T-helper 1 cell treated with Interleukin-12 subunit alpha and Interleukin-12 subunit beta and Interleukin-4 antibody, amounts not matched to agents 30 μg/mL and 1 μg/mL, for 36 hours (primary cell): ENCODE results near the gene DOCK4.

ENCODE experiments used
- H3K27ac Mint-ChIP-seq: one replicate; pipeline ENCODE4 v1.8.0; 2021; ENCODE audit warnings: mild to moderate bottlenecking, mixed read lengths
- H3K27me3 Mint-ChIP-seq: one replicate; pipeline ENCODE4 v1.8.0; 2021; ENCODE audit warnings: low read depth, mixed read lengths
- H3K36me3 Mint-ChIP-seq: one replicate; pipeline ENCODE4 v1.8.0; 2021; ENCODE audit warnings: low read depth, mixed read lengths
- H3K4me1 Mint-ChIP-seq: one replicate; pipeline ENCODE4 v1.8.0; 2021; ENCODE audit warnings: low read depth, mixed read lengths
- H3K4me3 Mint-ChIP-seq: one replicate; pipeline ENCODE4 v1.8.0; 2021; ENCODE audit warnings: mild to moderate bottlenecking, moderate library complexity, mixed read lengths
- H3K9me3 Mint-ChIP-seq: one replicate; pipeline ENCODE4 v1.8.0; 2021; ENCODE audit warnings: mixed read lengths

The DOCK4 gene

DNA sequence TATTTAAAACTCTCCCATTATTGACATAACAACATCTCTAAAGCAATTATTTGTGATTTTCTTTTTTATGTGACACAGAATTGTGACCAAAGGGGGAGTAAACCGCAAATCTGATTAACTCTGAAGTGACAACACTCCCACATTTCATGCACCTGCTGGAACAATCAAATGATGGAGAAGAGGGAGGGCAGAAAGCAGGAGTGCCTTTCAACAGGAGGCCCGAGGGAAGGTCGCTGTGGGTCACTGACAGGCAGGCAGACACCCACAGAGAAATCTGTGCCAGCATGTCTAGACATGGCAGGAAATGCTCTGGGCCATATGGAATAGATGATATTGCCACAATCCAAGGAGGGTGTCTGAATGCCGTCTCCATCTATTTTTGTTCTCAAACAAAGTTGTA is 247.3 kb downstream of the DOCK4 start:
- Mint-ChIP-seq H3K27me3 (no peaks in the 10 kb centered on the region), H3K4me3 (no peak overlapping the region), H3K36me3 (no peaks in the 10 kb centered on the region), H3K4me1 (no peaks in the 10 kb centered on the region), H3K9me3 (no peaks in the 10 kb centered on the region), H3K27ac (no peak overlapping the region)

DNA sequence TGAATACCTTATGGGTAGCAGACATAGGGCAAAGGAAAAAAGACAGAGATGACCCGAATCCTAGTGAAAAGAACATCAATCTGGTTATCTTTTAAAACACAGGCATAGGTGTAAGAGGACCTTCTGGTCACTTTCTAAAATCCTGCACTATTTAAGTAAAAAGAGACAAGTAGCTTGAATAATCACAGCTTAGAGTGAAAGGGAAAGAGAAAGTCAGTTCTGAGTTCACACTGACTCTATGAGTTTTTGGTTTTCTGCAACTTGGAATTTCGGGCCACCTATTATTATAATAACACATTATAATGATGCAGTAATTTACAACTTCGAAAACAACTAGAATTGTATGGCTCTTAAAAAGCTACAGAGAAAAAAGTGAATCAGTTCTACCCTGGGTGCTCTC is 247.8 kb downstream of the DOCK4 start:
- H3K27ac Mint-ChIP-seq: no peak overlapping the region
- H3K4me3 Mint-ChIP-seq: no peak overlapping the region
- H3K36me3 Mint-ChIP-seq: no peaks in the 10 kb centered on the region
- no peaks in the 10 kb centered on the region for H3K9me3 Mint-ChIP-seq
- no peaks in the 10 kb centered on the region for H3K4me1 Mint-ChIP-seq
- H3K27me3 Mint-ChIP-seq: no peaks in the 10 kb centered on the region

DNA sequence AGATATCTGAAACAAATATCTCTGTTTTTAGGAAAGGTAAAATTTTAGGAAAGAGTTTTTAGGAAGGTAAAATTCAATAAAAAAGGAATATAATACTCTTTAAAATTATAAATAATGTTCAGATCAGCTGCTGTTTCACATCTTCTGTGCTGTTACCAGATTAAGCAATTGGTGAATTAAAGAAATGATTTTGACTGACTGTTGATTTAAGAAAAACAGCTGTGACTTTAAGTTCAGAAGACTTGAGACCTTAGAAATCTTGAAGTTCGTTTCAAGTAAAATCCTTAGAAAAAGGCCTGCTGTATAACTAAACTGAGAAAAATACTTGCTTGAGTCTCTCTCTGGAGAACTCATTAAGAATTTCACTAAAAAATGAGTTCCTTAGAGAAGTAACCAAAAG is 250.6 kb downstream of the DOCK4 start:
- Mint-ChIP-seq H3K36me3 (no peaks in the 10 kb centered on the region), H3K4me1 (no peaks in the 10 kb centered on the region), H3K27ac (no peak overlapping the region), H3K9me3 (no peaks in the 10 kb centered on the region), H3K27me3 (no peaks in the 10 kb centered on the region), H3K4me3 (no peak overlapping the region)

DNA sequence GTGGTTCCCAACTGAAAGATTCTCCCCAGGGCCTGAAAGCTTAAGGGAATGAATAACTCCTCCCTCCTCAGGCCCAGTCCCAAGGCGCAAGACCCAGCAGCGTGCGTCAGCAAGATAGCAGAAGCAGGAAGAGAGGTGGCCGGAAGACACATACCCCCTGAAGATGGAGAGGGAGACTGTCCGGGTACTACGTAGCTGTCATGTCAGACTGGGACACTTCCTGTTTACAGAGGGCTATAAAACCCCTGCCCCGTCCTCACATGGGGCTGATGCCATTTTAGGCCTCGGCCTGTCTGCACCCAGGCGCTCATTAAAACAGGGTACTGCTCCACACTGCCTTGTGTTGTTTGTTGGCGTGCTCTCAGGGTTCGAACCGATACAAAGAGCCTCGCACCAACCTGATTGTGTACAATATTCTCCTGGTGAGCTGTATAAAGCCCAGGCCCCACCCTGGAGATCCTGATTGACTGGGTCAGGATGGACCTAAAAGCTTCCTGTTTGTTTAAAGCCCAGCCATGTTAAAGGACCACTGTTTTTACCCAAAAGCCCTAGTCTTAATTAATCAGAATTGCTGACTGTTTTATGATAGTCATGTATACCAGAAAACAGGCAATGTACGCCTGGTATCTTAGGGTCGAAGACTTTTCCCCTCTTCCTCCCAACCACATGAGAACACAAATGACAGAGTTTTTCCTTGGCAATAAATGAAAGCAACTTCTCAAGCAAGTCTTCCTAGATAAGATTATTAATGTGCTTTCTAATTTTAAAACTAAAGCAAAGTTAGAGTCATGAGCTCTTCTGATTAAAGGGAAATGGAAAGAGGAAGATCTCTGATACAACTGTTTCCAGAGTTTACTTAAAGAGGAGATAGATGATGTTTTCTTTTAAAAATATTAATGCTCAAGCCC is 251.5 kb downstream of the DOCK4 start:
- H3K27ac Mint-ChIP-seq: no peak overlapping the region
- H3K4me1 Mint-ChIP-seq: no peaks in the 10 kb centered on the region
- no peaks in the 10 kb centered on the region for H3K9me3 Mint-ChIP-seq
- no peak overlapping the region for H3K4me3 Mint-ChIP-seq
- H3K27me3 Mint-ChIP-seq: no peaks in the 10 kb centered on the region
- H3K36me3 Mint-ChIP-seq: no peaks in the 10 kb centered on the region

DNA sequence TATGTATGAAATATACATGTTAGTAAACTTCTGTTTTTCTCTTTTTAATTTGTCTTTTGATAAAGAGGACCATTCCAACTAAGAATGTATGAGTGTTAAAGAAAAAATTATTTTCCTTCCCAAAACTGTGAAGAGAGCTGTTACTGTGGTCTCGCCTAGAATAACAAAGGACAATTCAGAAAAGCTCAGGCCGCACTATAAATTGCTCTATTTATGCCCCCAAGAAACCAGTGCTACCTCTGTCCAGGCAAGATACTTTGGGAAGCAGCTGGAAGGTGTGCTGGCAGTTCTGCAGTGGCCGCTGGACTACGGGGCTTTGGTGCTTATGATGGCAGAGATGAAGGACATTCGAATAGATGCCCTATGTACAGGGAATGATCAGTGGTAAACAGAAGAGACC is 252.1 kb downstream of the DOCK4 start:
- Mint-ChIP-seq H3K27ac (no peak overlapping the region), H3K9me3 (no peaks in the 10 kb centered on the region), H3K36me3 (no peaks in the 10 kb centered on the region), H3K27me3 (no peaks in the 10 kb centered on the region), H3K4me3 (no peak overlapping the region), H3K4me1 (no peaks in the 10 kb centered on the region)

DNA sequence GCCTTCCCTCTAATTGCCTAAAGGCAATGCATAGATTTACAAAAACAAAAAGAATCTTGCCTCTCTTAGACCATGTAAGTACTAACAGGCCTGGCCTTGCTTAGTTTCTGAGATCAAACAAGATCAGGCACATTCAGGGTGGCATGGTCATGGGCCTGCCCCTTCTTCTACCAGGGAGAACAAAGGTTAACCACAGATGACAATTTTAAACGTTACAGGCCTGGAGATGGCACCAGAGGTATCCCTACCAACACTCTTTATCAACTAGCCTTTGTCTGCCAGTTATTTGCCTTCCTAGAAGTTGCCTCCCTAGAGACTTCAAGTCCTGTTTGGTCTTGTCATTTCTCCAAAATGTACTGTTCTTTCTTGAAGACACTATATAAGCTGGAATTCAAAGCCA is 252.6 kb downstream of the DOCK4 start:
- no peak overlapping the region for H3K4me3 Mint-ChIP-seq
- H3K9me3 Mint-ChIP-seq: no peaks in the 10 kb centered on the region
- H3K4me1 Mint-ChIP-seq: no peaks in the 10 kb centered on the region
- H3K27me3 Mint-ChIP-seq: no peaks in the 10 kb centered on the region
- H3K27ac Mint-ChIP-seq: no peak overlapping the region
- no peaks in the 10 kb centered on the region for H3K36me3 Mint-ChIP-seq

DNA sequence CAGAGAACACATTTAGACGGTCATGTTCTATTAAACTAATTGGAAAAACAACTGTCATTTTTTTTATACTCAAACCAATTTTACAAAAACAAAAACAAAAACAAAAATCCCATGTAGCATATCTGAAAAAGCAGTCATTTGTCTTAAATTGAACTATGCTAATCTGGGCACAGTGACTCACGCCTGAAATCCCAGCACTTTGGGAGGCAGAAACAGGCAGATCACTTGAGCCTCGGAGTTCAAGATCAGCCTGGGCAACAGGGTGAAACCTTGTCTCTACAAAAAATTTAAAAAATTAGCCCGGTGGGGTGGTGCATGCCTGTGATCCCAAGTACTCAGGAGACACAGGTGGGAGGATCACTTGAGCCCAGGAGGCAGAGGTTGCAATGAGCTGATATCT is 253.4 kb downstream of the DOCK4 start:
- Mint-ChIP-seq H3K27ac (no peak overlapping the region), H3K27me3 (no peaks in the 10 kb centered on the region), H3K4me1 (no peaks in the 10 kb centered on the region), H3K4me3 (no peak overlapping the region), H3K9me3 (no peaks in the 10 kb centered on the region), H3K36me3 (no peaks in the 10 kb centered on the region)

DNA sequence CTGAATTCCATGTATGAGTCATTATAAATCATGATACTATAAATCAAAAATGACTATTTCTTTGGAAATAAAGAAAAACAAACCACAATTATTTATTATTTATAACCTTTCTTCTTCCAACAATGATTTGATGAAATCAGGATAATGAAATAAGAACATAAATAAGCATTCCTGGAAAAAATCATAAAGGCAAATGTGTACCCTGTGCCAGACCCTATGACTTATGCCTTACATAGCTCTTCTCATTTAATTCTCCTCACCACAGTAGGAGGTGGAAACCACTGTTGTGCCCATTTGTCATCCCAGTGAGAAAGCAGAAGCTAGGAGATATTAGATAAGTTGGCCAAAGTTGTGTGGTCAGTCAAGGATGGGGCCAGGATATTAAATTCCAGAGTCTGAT is 255.1 kb downstream of the DOCK4 start:
- H3K27me3 Mint-ChIP-seq: no peaks in the 10 kb centered on the region
- H3K4me1 Mint-ChIP-seq: no peaks in the 10 kb centered on the region
- no peaks in the 10 kb centered on the region for H3K36me3 Mint-ChIP-seq
- no peak overlapping the region for H3K27ac Mint-ChIP-seq
- H3K4me3 Mint-ChIP-seq: no peak overlapping the region
- no peaks in the 10 kb centered on the region for H3K9me3 Mint-ChIP-seq

DNA sequence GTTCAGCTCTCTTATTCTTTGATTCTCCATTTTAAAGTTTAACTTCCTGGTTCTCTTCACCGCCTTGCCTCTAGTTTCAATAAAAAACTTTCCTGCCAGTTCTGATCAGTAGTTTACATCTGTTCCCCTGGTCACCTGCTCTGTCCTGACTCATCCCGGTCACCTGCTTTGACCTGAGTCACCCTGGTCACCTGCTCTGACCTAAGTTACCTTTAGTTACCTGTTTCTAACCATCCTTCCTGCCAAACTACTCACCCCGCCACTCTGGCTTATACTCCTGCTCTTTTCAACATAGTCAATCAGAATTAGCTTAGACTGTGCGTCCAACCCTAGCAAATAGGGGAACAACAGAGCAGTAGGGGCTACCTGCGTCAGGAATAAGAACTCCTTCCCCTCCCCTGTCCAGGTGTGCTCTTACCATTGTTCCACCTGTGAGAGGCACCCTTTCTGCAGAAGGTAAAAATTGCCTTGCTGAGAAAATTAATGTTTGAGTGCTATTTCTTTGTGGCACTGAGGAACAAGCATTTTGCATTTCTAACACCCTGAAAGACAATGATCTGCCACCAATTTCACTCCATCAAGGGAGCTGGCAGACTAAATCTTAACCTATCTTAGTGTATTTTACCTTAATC is 263.6 kb downstream of the DOCK4 start:
- Mint-ChIP-seq H3K27ac (no peak overlapping the region), H3K27me3 (no peaks in the 10 kb centered on the region), H3K4me1 (no peaks in the 10 kb centered on the region), H3K4me3 (no peak overlapping the region), H3K9me3 (peaks cover 30% of the 10 kb centered on the region), H3K36me3 (no peaks in the 10 kb centered on the region)

DNA sequence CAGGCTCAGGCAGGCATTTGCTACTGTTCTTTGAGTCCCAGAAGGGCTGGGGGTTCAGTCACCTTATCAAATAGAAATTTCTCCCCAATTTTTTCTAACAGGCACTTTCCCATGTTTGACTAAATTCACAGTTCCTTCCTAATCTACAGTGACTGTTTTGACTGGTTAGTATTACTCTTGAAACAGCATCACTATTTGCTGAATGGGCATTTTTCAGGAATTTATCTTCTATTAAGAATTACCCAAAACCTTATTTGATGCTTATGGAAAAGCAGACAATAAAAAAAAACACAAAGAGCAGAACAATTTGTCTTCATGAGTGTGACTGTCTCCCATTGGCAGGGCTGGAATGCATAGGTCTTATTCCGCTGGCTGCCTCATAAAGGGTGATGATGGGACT is 269.0 kb downstream of the DOCK4 start:
- no peaks in the 10 kb centered on the region for H3K27me3 Mint-ChIP-seq
- H3K27ac Mint-ChIP-seq: no peak overlapping the region
- peaks cover 16% of the 10 kb centered on the region for H3K9me3 Mint-ChIP-seq
- no peak overlapping the region for H3K4me3 Mint-ChIP-seq
- H3K4me1 Mint-ChIP-seq: no peaks in the 10 kb centered on the region
- H3K36me3 Mint-ChIP-seq: no peaks in the 10 kb centered on the region

DNA sequence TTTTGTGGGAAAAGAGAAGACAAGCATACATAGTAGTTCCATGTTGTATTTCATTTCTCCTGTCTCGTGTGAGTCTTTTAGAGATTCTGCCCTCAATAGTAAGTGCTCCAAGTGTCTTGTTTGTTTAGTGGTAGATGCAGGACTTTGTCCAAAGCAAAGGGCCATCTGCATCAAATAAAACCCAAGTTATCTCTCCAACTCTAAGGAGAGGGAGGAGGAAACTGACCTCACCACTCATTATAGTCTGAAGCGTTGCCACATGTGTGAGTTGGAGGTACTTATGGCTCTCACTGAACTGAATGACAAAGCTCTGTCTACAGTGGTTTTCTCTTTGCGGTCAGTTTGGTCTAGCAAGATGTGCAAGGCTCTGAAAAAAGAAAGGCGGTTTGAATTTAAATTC is 272.6 kb downstream of the DOCK4 start:
- Mint-ChIP-seq H3K36me3 (no peaks in the 10 kb centered on the region), H3K27ac (no peak overlapping the region), H3K9me3 (peaks cover 5% of the 10 kb centered on the region), H3K27me3 (no peaks in the 10 kb centered on the region), H3K4me3 (no peak overlapping the region), H3K4me1 (no peaks in the 10 kb centered on the region)

DNA sequence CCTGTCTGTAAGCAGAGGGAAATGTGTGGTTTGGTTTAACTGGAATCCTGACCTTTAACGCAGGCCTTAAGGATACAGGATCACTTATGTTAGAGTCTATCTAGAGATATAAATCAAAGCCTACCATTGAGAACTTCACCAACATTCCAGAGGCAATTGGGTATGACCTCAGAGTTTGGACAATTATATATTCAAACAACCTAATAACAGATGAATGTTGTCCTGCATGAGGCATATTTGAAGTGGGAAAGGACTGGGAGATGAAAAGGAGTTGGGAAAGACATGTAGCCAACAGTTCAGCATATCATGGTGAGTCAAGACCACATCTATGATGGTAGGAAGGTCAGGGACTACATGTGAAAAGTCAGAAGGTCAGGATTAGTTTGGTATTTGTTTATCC is 274.2 kb downstream of the DOCK4 start:
- Mint-ChIP-seq H3K27ac (no peak overlapping the region), H3K36me3 (no peaks in the 10 kb centered on the region), H3K4me1 (no peaks in the 10 kb centered on the region), H3K9me3 (no peaks in the 10 kb centered on the region), H3K27me3 (no peaks in the 10 kb centered on the region), H3K4me3 (no peak overlapping the region)

DNA sequence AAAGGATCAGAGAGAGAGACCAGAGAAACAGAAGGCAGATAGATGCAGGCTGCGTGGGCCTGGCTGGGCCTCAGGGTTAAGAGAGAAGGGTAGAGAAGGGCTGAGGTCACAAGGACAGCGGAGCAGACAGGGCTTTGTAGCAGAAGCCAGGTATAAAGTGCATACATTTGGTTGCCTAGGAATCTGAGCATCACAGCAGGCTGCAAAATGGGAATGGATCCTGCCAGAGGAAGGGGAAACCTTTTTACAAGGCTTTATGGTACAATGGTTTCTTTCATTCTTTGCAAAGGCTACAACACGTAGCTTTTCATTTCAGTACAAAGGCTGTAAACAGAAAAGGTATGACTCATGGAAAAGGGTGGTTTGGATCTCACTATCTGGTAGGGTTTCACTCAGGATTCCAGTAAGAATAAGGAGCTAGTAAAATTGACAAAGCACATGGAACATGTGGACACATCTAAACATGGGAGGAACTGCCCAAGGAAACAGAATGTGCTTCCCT is 275.1 kb downstream of the DOCK4 start:
- no peaks in the 10 kb centered on the region for H3K4me1 Mint-ChIP-seq
- H3K27ac Mint-ChIP-seq: no peak overlapping the region
- H3K9me3 Mint-ChIP-seq: no peaks in the 10 kb centered on the region
- no peaks in the 10 kb centered on the region for H3K27me3 Mint-ChIP-seq
- H3K36me3 Mint-ChIP-seq: no peaks in the 10 kb centered on the region
- H3K4me3 Mint-ChIP-seq: no peak overlapping the region

DNA sequence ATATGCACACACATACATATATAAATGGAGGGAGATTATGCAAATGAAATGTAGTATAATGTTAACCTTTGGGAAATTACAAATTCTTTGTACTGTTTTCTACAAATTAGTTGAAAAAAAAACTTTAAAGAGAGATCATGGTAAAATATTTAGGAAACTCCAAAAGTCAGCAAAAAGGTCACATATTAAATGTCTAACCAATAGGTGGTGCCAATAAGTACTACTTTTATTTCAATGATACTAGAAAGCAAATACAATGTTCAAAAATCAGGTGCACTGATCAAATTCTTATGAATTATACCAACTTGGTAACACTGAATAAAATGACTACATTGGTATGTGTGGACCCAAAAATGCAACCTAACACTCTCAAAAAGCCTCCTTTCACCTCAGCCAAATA is 276.9 kb downstream of the DOCK4 start:
- H3K27me3 Mint-ChIP-seq: no peaks in the 10 kb centered on the region
- H3K36me3 Mint-ChIP-seq: no peaks in the 10 kb centered on the region
- H3K4me1 Mint-ChIP-seq: no peaks in the 10 kb centered on the region
- H3K27ac Mint-ChIP-seq: no peak overlapping the region
- H3K9me3 Mint-ChIP-seq: no peaks in the 10 kb centered on the region
- H3K4me3 Mint-ChIP-seq: no peak overlapping the region

DNA sequence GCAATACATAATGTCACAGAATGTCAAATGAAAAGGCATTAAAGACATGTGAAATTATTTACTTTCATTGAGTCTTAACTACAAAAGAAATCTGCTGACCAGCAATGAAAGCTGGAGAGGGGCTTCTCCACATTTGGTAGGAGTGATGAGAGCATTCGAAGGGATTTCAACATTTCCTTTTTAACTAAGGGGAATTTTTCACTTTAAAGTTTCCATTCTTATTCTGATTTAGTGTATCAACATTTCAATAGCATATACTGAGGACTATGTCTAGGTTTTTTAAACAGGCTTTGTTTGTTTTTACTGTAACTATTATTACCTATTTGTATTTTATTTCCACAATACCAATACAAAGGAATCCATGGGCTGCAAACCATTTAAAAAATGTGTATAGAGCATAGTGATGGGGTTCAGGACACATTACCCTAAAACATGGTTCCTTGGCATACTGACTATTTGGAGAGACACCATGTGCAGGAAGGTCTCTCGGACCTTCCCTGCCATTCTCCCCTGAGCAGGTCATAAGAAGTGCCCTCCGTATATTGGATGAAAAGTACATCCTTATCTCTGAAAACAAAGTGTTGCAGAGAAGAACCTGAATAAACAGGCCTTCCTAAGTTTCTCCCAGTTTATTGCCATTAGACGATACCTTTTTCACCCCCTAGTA is 278.7 kb downstream of the DOCK4 start:
- no peaks in the 10 kb centered on the region for H3K27me3 Mint-ChIP-seq
- H3K36me3 Mint-ChIP-seq: no peaks in the 10 kb centered on the region
- H3K9me3 Mint-ChIP-seq: no peaks in the 10 kb centered on the region
- no peak overlapping the region for H3K4me3 Mint-ChIP-seq
- H3K27ac Mint-ChIP-seq: no peak overlapping the region
- no peaks in the 10 kb centered on the region for H3K4me1 Mint-ChIP-seq
